ENCODE measurements around the gene ELN.

GRCh38 chr7:74010407-74010806 lies 17.6 kb upstream of the ELN start:
- no peak for TF ChIP-seq CTCF (IDR thresholded peaks at IDR 0.05)
- TF ChIP-seq POLR2A (IDR thresholded peaks at IDR 0.05), result no peak
